Left ventricle myocardium inferior (tissue), 1 donor: ENCODE results near the gene INSR. TPM values are rescaled to one million over a fixed set of nuclear protein-coding genes. Genes with fewer than 3 reads are reported as not detected.

ENCODE experiments used
- DNase-seq: peaks from one replicate; pipeline ENCODE4 v3.0.0-alpha.2; 2020
- H3K27ac ChIP-seq: fragments of 200-600 bp; replicated peaks from 2 replicates; pipeline ENCODE4 v1.8.0; 2021
- H3K27me3 ChIP-seq: fragments of 200-600 bp; 2 replicates; pipeline ENCODE4 v1.8.0; 2021; ENCODE audit warnings: low read depth
- H3K36me3 ChIP-seq: fragments of 200-600 bp; 2 replicates; pipeline ENCODE4 v1.8.0; 2021
- H3K4me1 ChIP-seq: fragments of 200-600 bp; 2 replicates; pipeline ENCODE4 v1.8.0; 2021
- H3K4me3 ChIP-seq: fragments of 200-600 bp; 2 replicates; pipeline ENCODE4 v1.8.0; 2021; ENCODE audit warnings: mild to moderate bottlenecking, moderate library complexity
- H3K9me3 ChIP-seq: fragments of 200-600 bp; replicated peaks from 2 replicates; pipeline ENCODE4 v1.8.0; 2021
- CTCF ChIP-seq: fragments of 200-600 bp; IDR thresholded peaks from 2 replicates; pipeline ENCODE4 v1.8.0; 2021; ENCODE audit warnings: antibody characterized with exemption, mild to moderate bottlenecking, borderline replicate concordance
- intact Hi-C: fragments of 100-400 bp; cut with micrococcal nuclease; formaldehyde crosslinking; loops from one replicate; pipeline ENCODE4 v1.11.0; 2022
- total RNA-seq: library from RNA; stranded (reverse); fragmentation: NEBNext Ultra II Directional; extraction: Animal tissue kit (Norgen Biotek cat#: 25700); gene quantifications from one replicate; pipeline ENCODE4 v1.2.1, GENCODE V29; 2021
- donor health status: DM: no; HTN: yes; CAD: no; lungs with severe emphysema.

The INSR gene
- total RNA-seq, 1 donor from 2014 or later, result 85.3 TPM

- no peak overlapping the region for H3K4me3 ChIP-seq
- TF ChIP-seq CTCF, result no peak
- H3K27me3 ChIP-seq, result no peaks in the 10 kb centered on the region
- H3K4me1 ChIP-seq, result peaks cover 22% of the 10 kb centered on the region
- no peak overlapping the region for H3K27ac ChIP-seq
- peaks cover 7% of the 10 kb centered on the region for H3K9me3 ChIP-seq
- peaks cover 64% of the 10 kb centered on the region for H3K36me3 ChIP-seq
- DNase-seq, result no peak
- intact Hi-C loops, result no loop called here
Measured at GRCh38 chr19:7139095-7139494, 155.1 kb downstream of the INSR start.

GRCh38 chr19:7138402-7138801, 155.8 kb downstream of the INSR start:
- Histone ChIP-seq H3K27ac (no peak overlapping the region), H3K27me3 (no peaks in the 10 kb centered on the region), H3K9me3 (peaks cover 7% of the 10 kb centered on the region), H3K4me1 (peaks cover 24% of the 10 kb centered on the region), H3K4me3 (no peak overlapping the region), H3K36me3 (peaks cover 63% of the 10 kb centered on the region)
- intact Hi-C loops, result no loop called here
- TF ChIP-seq CTCF, result no peak
- DNase-seq, result no peak

GRCh38 chr19:7137120-7137519, 157.1 kb downstream of the INSR start:
- Histone ChIP-seq H3K27ac (no peak overlapping the region), H3K4me1 (peaks cover 24% of the 10 kb centered on the region), H3K4me3 (no peak overlapping the region), H3K36me3 (peaks cover 51% of the 10 kb centered on the region), H3K27me3 (no peaks in the 10 kb centered on the region), H3K9me3 (peaks cover 7% of the 10 kb centered on the region)
- TF ChIP-seq CTCF, result no peak
- no peak for DNase-seq
- intact Hi-C loops, result no loop called here

- peaks cover 24% of the 10 kb centered on the region for H3K4me1 ChIP-seq
- DNase-seq, result no peak
- H3K4me3 ChIP-seq, result no peak overlapping the region
- H3K27ac ChIP-seq, result no peak overlapping the region
- H3K36me3 ChIP-seq, result peaks cover 53% of the 10 kb centered on the region
- no peaks in the 10 kb centered on the region for H3K27me3 ChIP-seq
- H3K9me3 ChIP-seq, result no peaks in the 10 kb centered on the region
- TF ChIP-seq CTCF, result no peak
- intact Hi-C loops, result no loop called here
Measured at GRCh38 chr19:7132054-7132453, 162.2 kb downstream of the INSR start.

- H3K4me1 ChIP-seq, result peaks cover 10% of the 10 kb centered on the region
- intact Hi-C loops, result no loop called here
- no peaks in the 10 kb centered on the region for H3K27me3 ChIP-seq
- no peak overlapping the region for H3K4me3 ChIP-seq
- no peak for DNase-seq
- no peak overlapping the region for H3K27ac ChIP-seq
- TF ChIP-seq CTCF, result no peak
- peaks cover 16% of the 10 kb centered on the region for H3K9me3 ChIP-seq
- H3K36me3 ChIP-seq, result peaks cover 69% of the 10 kb centered on the region
Measured at GRCh38 chr19:7130043-7130442, 164.2 kb downstream of the INSR start.

GRCh38 chr19:7126132-7126531, 168.1 kb downstream of the INSR start:
- Histone ChIP-seq H3K36me3 (peaks cover 94% of the 10 kb centered on the region), H3K27me3 (no peaks in the 10 kb centered on the region), H3K9me3 (peaks cover 16% of the 10 kb centered on the region), H3K27ac (no peak overlapping the region), H3K4me1 (no peaks in the 10 kb centered on the region), H3K4me3 (no peak overlapping the region)
- intact Hi-C loops, result no loop called here
- DNase-seq, result no peak
- TF ChIP-seq CTCF, result no peak
